HCT116 (cell line): Measurements from ENCODE around the gene ZCWPW2. TPM values are rescaled to one million over a fixed set of nuclear protein-coding genes. Genes with fewer than 3 reads are reported as not detected.

Source experiments
- ATAC-seq: fragments of 200-7000 bp; cut with Tn5 transposase; 2 replicates; pipeline ENCODE4 v1.9.1; 2020; ENCODE audit warnings: mild to moderate bottlenecking, moderate library complexity
- BruUV-seq: library from RNA; stranded (reverse); fragments of 400-500 nt; replicated peaks from 2 replicates; lab custom pipeline; 2021; lab: Mats Ljungman, UMichigan
- CTCF ChIA-PET: fragments of 300-600 bp; sonication (Branson Sonifier 250); formaldehyde crosslinking; loops from one replicate; lab custom pipeline; 2021; ENCODE audit warnings: antibody characterized with exemption; lab: Charles Lee
- POLR2A ChIA-PET: fragments of 300-600, 350-600 bp; sonication (Branson Sonifier 250); formaldehyde crosslinking; loops from one replicate; lab custom pipeline; 2021; ENCODE audit warnings: antibody characterized with exemption; lab: Charles Lee
- RAD21 ChIA-PET, 2 experiments: fragments of 300-600 bp; sonication (Branson Sonifier 250); formaldehyde crosslinking; loops; one replicate each; lab custom pipeline; 2023; ENCODE audit warnings: low total read pairs in 2 of 2; ENCODE audit not compliant: uncharacterized antibody in 2 of 2, unreplicated experiment in 2 of 2, low non-redundant PET in 1 of 2; lab: Charles Lee
- DNase-seq: peaks from one replicate; pipeline ENCODE4 v3.0.0-alpha.2; 2010; ENCODE audit warnings: low read depth, low spot score
- H2AFZ ChIP-seq: fragments of 200-600 bp; shearing (Covaris generic), sonication (generic); 2 replicates; pipeline ENCODE4 v1.6.1; 2017; ENCODE audit warnings: low read depth, mixed run types, mixed read lengths, antibody characterized with exemption, low read length; ENCODE audit not compliant: poor library complexity, severe bottlenecking
- H3K27ac ChIP-seq: 2 replicates; pipeline ENCODE4 v1.5.1; 2012; ENCODE audit warnings: low read depth, low read length
- H3K27me3 ChIP-seq: fragments of 200-600 bp; sonication (generic); 2 replicates; pipeline ENCODE4 v1.6.1; 2016; ENCODE audit warnings: mixed run types, low read length, mixed read lengths; ENCODE audit not compliant: insufficient read depth
- H3K36me3 ChIP-seq, 2 experiments: fragments of 200-500 bp in 1 of 2; fragments of 200-600 bp in 1 of 2; sonication (Bioruptor generic) in 1 of 2; sonication (generic) in 1 of 2; 2 replicates each; pipeline versions ENCODE4 v1.5.1 to v1.6.1; 2014 to 2016; ENCODE audit warnings: low read length in 2 of 2, inconsistent platforms in 1 of 2, mixed read lengths in 1 of 2, mixed run types in 1 of 2; ENCODE audit not compliant: insufficient read depth in 2 of 2, control insufficient read depth in 1 of 2
- H3K4me1 ChIP-seq, 2 experiments: fragments of 200-600 bp in 1 of 2; sonication (generic) in 1 of 2; 2 replicates each; pipeline versions ENCODE4 v1.5.1 to v1.6.1; 2012 to 2017; ENCODE audit warnings: low read length in 2 of 2, inconsistent platforms in 1 of 2, mild to moderate bottlenecking in 1 of 2, mixed read lengths in 1 of 2, mixed run types in 1 of 2, moderate library complexity in 1 of 2; ENCODE audit not compliant: insufficient read depth in 2 of 2, control insufficient read depth in 1 of 2
- H3K4me2 ChIP-seq: fragments of 200-600 bp; sonication (generic); 2 replicates; pipeline ENCODE4 v1.6.1; 2017; ENCODE audit warnings: mixed run types, low read length, mixed read lengths
- H3K4me3 ChIP-seq, 2 experiments: fragments of 200-600 bp in 1 of 2; sonication (generic) in 1 of 2; replicated peaks in 1 of 2; 2 replicates each; pipeline ENCODE4 v1.5.1; 2011 to 2016; ENCODE audit warnings: low read length in 2 of 2, control low read depth in 1 of 2, low read depth in 1 of 2, mild to moderate bottlenecking in 1 of 2, mixed read lengths in 1 of 2, mixed run types in 1 of 2
- H3K79me2 ChIP-seq: fragments of 200-600 bp; sonication (generic); 2 replicates; pipeline ENCODE4 v1.6.1; 2017; ENCODE audit warnings: mild to moderate bottlenecking, mixed run types, low read length, moderate library complexity, mixed read lengths; ENCODE audit not compliant: insufficient read depth
- H3K9ac ChIP-seq: fragments of 200-600 bp; sonication (generic); 2 replicates; pipeline ENCODE4 v1.6.1; 2016; ENCODE audit warnings: low read length, mixed read lengths
- H3K9me2 ChIP-seq: fragments of 200-600 bp; sonication (generic), shearing (Covaris generic); 2 replicates; pipeline ENCODE4 v1.6.1; 2017; ENCODE audit warnings: mixed run types, mild to moderate bottlenecking, moderate library complexity; ENCODE audit not compliant: insufficient read depth
- H3K9me3 ChIP-seq, 2 experiments: fragments of 200-500 bp in 1 of 2; fragments of 200-600 bp in 1 of 2; sonication (Bioruptor generic) in 1 of 2; sonication (generic) in 1 of 2; 2 replicates each; pipeline ENCODE4 v1.6.1; 2014 to 2017; ENCODE audit warnings: low read length in 2 of 2, mixed read lengths in 2 of 2, inconsistent platforms in 1 of 2, low read depth in 1 of 2, mild to moderate bottlenecking in 1 of 2, mixed run types in 1 of 2, moderate library complexity in 1 of 2; ENCODE audit not compliant: control insufficient read depth in 1 of 2, insufficient read depth in 1 of 2
- H4K20me1 ChIP-seq: fragments of 200-600 bp; sonication (generic), shearing (Covaris generic); 2 replicates; pipeline ENCODE4 v1.6.1; 2017; ENCODE audit warnings: mixed run types, mild to moderate bottlenecking, moderate library complexity; ENCODE audit not compliant: insufficient read depth
- EZH2 ChIP-seq: fragments of 200-600 bp; sonication (generic); IDR thresholded peaks from 2 replicates; pipeline ENCODE4 v1.6.1; 2017; ENCODE audit warnings: antibody characterized with exemption, mixed run types
- EZH2phosphoT487 ChIP-seq: fragments of 200-600 bp; IDR thresholded peaks from 2 replicates; pipeline ENCODE4 v1.6.1; 2018; ENCODE audit warnings: antibody characterized with exemption, borderline replicate concordance
- MAX ChIP-seq: IDR thresholded peaks from 2 replicates; pipeline ENCODE4 v1.6.1; 2012
- SRF ChIP-seq: IDR thresholded peaks from 2 replicates; pipeline ENCODE4 v1.6.1; 2012; ENCODE audit warnings: low read depth
- ZFX ChIP-seq: fragments of 450-650 bp; IDR thresholded peaks from 2 replicates; pipeline ENCODE4 v1.6.1; 2017
- ZNF274 ChIP-seq: fragments of 200-500 bp; sonication (Bioruptor generic); IDR thresholded peaks from 2 replicates; pipeline ENCODE4 v1.6.1; 2014; ENCODE audit warnings: mild to moderate bottlenecking, low read depth, low read length, inconsistent platforms
- intact Hi-C: fragments of 100-400 bp; cut with micrococcal nuclease; formaldehyde crosslinking; loops from 2 replicates; pipeline ENCODE4 v1.10.0; 2022
- total RNA-seq: library from RNA; stranded (reverse); gene quantifications from one replicate; pipeline ENCODE4 v1.2.1, GENCODE V29; 2021; ENCODE audit not compliant: unreplicated experiment
- TF ChIP-seq, protein P1 (sequence below), 3 experiments: fragments of 200-600 bp in 1 of 3; sonication (generic) in 1 of 3; IDR thresholded peaks in 2 of 3; conservative IDR thresholded peaks in 1 of 3; 2 replicates each; pipeline ENCODE4 v1.5.1; 2012 to 2017; ENCODE audit warnings: low read depth in 2 of 3, low read length in 2 of 3, antibody characterized with exemption in 1 of 3, borderline replicate concordance in 1 of 3, control low read depth in 1 of 3, mild to moderate bottlenecking in 1 of 3, mixed read lengths in 1 of 3, mixed run types in 1 of 3, moderate library complexity in 1 of 3; ENCODE audit not compliant: insufficient read depth in 1 of 3

Gene ZCWPW2
- total RNA-seq, 1 experiment from 2014 or later, result 1.1 TPM

GRCh38 chr3:28322464-28322863 lies 26.1 kb upstream of the ZCWPW2 start:
- no peaks in the 10 kb centered on the region for H3K9me3 ChIP-seq
- H3K4me1 ChIP-seq, result no peaks in the 10 kb centered on the region
- no peaks in the 10 kb centered on the region for H3K27me3 ChIP-seq
- no peak for TF ChIP-seq SRF
- BruUV-seq, result no TSS peak
- CTCF ChIA-PET, result interaction anchor here (0.8 to 2.1 kb wide), 2 partner anchors 9 to 610 kb away, joined by 3 to 8 read pairs; no protein-coding TSS in a partner anchor
- RAD21 ChIA-PET, result no interaction called here
- DNase-seq (no peak), ATAC-seq (no peak)
- H3K4me2 ChIP-seq, result no peak overlapping the region
- intact Hi-C loops, result loop anchor here (10.0 kb wide), 1 partner anchor 1008 kb away; no protein-coding TSS in a partner anchor
- H3K9ac ChIP-seq, result no peak overlapping the region
- H3K36me3 ChIP-seq, result peaks cover 16 to 24% of the 10 kb centered on the region in 2 experiments; a peak in 3 of 4 replicates
- H3K4me3 ChIP-seq, result no peak overlapping the region
- H3K79me2 ChIP-seq, result no peaks in the 10 kb centered on the region
- no peak overlapping the region for H2AFZ ChIP-seq
- H3K27ac ChIP-seq, result no peak overlapping the region
- POLR2A ChIA-PET, result no interaction called here
- no peaks in the 10 kb centered on the region; the same call in 1 of the 2 replicates for H4K20me1 ChIP-seq
- H3K9me2 ChIP-seq, result no peaks in the 10 kb centered on the region

GRCh38 chr3:28326458-28326926 lies 22.0 kb upstream of the ZCWPW2 start:
- intact Hi-C loops, result loop anchor here (5.0 to 10.0 kb wide), 2 partner anchors 1012 to 1194 kb away; no protein-coding TSS in a partner anchor
- BruUV-seq, result no TSS peak
- ChIA-PET POLR2A (no interaction called here), RAD21 (interaction anchor here in 1 of 2 experiments (1.0 kb wide), 1 partner anchor 615 kb away, joined by 3 read pairs; no protein-coding TSS in a partner anchor), CTCF (interaction anchor here (0.5 to 5.2 kb wide), 5 partner anchors 9 to 617 kb away, joined by 3 to 47 read pairs (median 3); partner anchors contain the start of gene EOMES)
- no peak for ATAC-seq
- TF ChIP-seq, protein P1, sequence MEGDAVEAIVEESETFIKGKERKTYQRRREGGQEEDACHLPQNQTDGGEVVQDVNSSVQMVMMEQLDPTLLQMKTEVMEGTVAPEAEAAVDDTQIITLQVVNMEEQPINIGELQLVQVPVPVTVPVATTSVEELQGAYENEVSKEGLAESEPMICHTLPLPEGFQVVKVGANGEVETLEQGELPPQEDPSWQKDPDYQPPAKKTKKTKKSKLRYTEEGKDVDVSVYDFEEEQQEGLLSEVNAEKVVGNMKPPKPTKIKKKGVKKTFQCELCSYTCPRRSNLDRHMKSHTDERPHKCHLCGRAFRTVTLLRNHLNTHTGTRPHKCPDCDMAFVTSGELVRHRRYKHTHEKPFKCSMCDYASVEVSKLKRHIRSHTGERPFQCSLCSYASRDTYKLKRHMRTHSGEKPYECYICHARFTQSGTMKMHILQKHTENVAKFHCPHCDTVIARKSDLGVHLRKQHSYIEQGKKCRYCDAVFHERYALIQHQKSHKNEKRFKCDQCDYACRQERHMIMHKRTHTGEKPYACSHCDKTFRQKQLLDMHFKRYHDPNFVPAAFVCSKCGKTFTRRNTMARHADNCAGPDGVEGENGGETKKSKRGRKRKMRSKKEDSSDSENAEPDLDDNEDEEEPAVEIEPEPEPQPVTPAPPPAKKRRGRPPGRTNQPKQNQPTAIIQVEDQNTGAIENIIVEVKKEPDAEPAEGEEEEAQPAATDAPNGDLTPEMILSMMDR (IDR thresholded peaks at IDR 0.05 in 2 of 3, conservative IDR thresholded peaks at IDR 0.05 in 1 of 3; ENCODE audit: borderline replicate concordance in 1 of 3, insufficient read depth in 1 of 3, low read depth in 2 of 3, low read length in 2 of 3), result no peak
- no peak for TF ChIP-seq ZFX
- TF ChIP-seq SRF, result no peak
- no peak for TF ChIP-seq EZH2
- TF ChIP-seq ZNF274, result no peak
- TF ChIP-seq EZH2phosphoT487, result no peak
- TF ChIP-seq MAX, result no peak
- Histone ChIP-seq H3K36me3 (peaks cover 16 to 25% of the 10 kb centered on the region in 2 experiments; a peak in 3 of 4 replicates), H4K20me1 (no peaks in the 10 kb centered on the region), H3K79me2 (no peaks in the 10 kb centered on the region), H3K9me3 (no peaks in the 10 kb centered on the region), H3K4me1 (no peaks in the 10 kb centered on the region), H3K4me3 (no peak overlapping the region), H2AFZ (no peak overlapping the region), H3K27me3 (no peaks in the 10 kb centered on the region), H3K9me2 (no peaks in the 10 kb centered on the region), H3K9ac (no peak overlapping the region), H3K4me2 (no peak overlapping the region), H3K27ac (no peak overlapping the region)
- DNase-seq, result no peak
